H9 (cell line): ENCODE measurements around the gene AGO3. TPM values are rescaled to one million over a fixed set of nuclear protein-coding genes. Genes with fewer than 3 reads are reported as not detected.

Experiments used
- DNase-seq: peaks from one replicate; pipeline ENCODE4 v3.0.0-alpha.2; 2017
- H2AFZ ChIP-seq: one replicate; pipeline ENCODE4 v1.6.1; 2013; ENCODE audit warnings: mild to moderate bottlenecking, low read length, control low read depth, moderate library complexity
- H2AK5ac ChIP-seq: 2 replicates; pipeline ENCODE4 v1.6.1; 2013; ENCODE audit warnings: low read length, control low read depth, mixed read lengths; ENCODE audit not compliant: insufficient read length
- H2BK120ac ChIP-seq: one replicate; pipeline ENCODE4 v1.6.1; 2013; ENCODE audit warnings: low read depth, mild to moderate bottlenecking, low read length, control low read depth, inconsistent platforms; ENCODE audit not compliant: poor library complexity, severe bottlenecking
- H2BK12ac ChIP-seq: 2 replicates; pipeline ENCODE4 v1.6.1; 2013; ENCODE audit warnings: low read length, control low read depth, mixed read lengths, low read depth; ENCODE audit not compliant: insufficient read length
- H2BK15ac ChIP-seq: 2 replicates; pipeline ENCODE4 v1.6.1; 2013; ENCODE audit warnings: low read depth, low read length, control low read depth
- H2BK20ac ChIP-seq: one replicate; pipeline ENCODE4 v1.6.1; 2013; ENCODE audit warnings: low read depth, mild to moderate bottlenecking, low read length, control low read depth, inconsistent platforms; ENCODE audit not compliant: poor library complexity, severe bottlenecking
- H2BK5ac ChIP-seq: 2 replicates; pipeline ENCODE4 v1.6.1; 2013; ENCODE audit warnings: low read length, control low read depth, mixed read lengths; ENCODE audit not compliant: insufficient read length
- H3K14ac ChIP-seq: 2 replicates; pipeline ENCODE4 v1.6.1; 2013; ENCODE audit warnings: low read length, control low read depth; ENCODE audit not compliant: insufficient read depth
- H3K18ac ChIP-seq: 2 replicates; pipeline ENCODE4 v1.6.1; 2013; ENCODE audit warnings: low read depth, mild to moderate bottlenecking, mixed read lengths, low read length, control low read depth; ENCODE audit not compliant: insufficient read length
- H3K23ac ChIP-seq: 2 replicates; pipeline ENCODE4 v1.6.1; 2013; ENCODE audit warnings: low read length, control low read depth, mixed read lengths, low read depth; ENCODE audit not compliant: insufficient read length
- H3K23me2 ChIP-seq: 2 replicates; pipeline ENCODE4 v1.6.1; 2013; ENCODE audit warnings: low read depth, mild to moderate bottlenecking, mixed read lengths, low read length, control low read depth; ENCODE audit not compliant: insufficient read length, poor library complexity, severe bottlenecking
- H3K27ac ChIP-seq: 2 replicates; pipeline ENCODE4 v1.5.1; 2013; ENCODE audit warnings: low read length, control low read depth, mixed read lengths, low read depth; ENCODE audit not compliant: insufficient read length
- H3K27me3 ChIP-seq: 2 replicates; pipeline ENCODE4 v1.6.1; 2013; ENCODE audit warnings: low read length, control low read depth, inconsistent platforms; ENCODE audit not compliant: insufficient read depth
- H3K4ac ChIP-seq: 2 replicates; pipeline ENCODE4 v1.6.1; 2013; ENCODE audit warnings: low read depth, mild to moderate bottlenecking, control low read depth, inconsistent platforms, low read length, moderate library complexity
- H3K4me1 ChIP-seq: 2 replicates; pipeline ENCODE4 v1.6.1; 2013; ENCODE audit warnings: low read length, control low read depth, inconsistent platforms; ENCODE audit not compliant: insufficient read depth
- H3K4me2 ChIP-seq: 2 replicates; pipeline ENCODE4 v1.6.1; 2013; ENCODE audit warnings: low read length, control low read depth, mixed read lengths; ENCODE audit not compliant: insufficient read length, insufficient read depth
- H3K56ac ChIP-seq: 2 replicates; pipeline ENCODE4 v1.6.1; 2013; ENCODE audit warnings: low read depth, mild to moderate bottlenecking, mixed read lengths, low read length, control low read depth; ENCODE audit not compliant: insufficient read length
- H3K79me1 ChIP-seq: 2 replicates; pipeline ENCODE4 v1.6.1; 2013; ENCODE audit warnings: low read depth, mild to moderate bottlenecking, moderate library complexity, low read length, control low read depth, inconsistent platforms; ENCODE audit not compliant: insufficient read depth, poor library complexity, severe bottlenecking
- H3K79me2 ChIP-seq: 2 replicates; pipeline ENCODE4 v1.6.1; 2013; ENCODE audit warnings: low read length, control low read depth, inconsistent platforms; ENCODE audit not compliant: insufficient read depth
- H3K9ac ChIP-seq: 2 replicates; pipeline ENCODE4 v1.6.1; 2013; ENCODE audit warnings: low read length, control low read depth, mixed read lengths; ENCODE audit not compliant: insufficient read length; ENCODE audit errors: extremely low read depth
- H3K9me3 ChIP-seq: one replicate; pipeline ENCODE4 v1.6.1; 2013; ENCODE audit warnings: low read depth, low read length, inconsistent platforms; ENCODE audit not compliant: control insufficient read depth
- H3T11ph ChIP-seq: one replicate; pipeline ENCODE4 v1.6.1; 2013; ENCODE audit warnings: mild to moderate bottlenecking, low read length, control low read depth, inconsistent platforms
- H4K20me1 ChIP-seq: one replicate; pipeline ENCODE4 v1.6.1; 2013; ENCODE audit not compliant: control insufficient read depth, insufficient read length, insufficient read depth
- H4K5ac ChIP-seq: 2 replicates; pipeline ENCODE4 v1.6.1; 2013; ENCODE audit warnings: low read depth, mild to moderate bottlenecking, mixed read lengths, low read length, control low read depth; ENCODE audit not compliant: insufficient read length
- H4K8ac ChIP-seq: replicated peaks from 2 replicates; pipeline ENCODE4 v1.6.1; 2013; ENCODE audit warnings: low read length, control low read depth, mixed read lengths, low read depth; ENCODE audit not compliant: insufficient read length
- H4K91ac ChIP-seq: 2 replicates; pipeline ENCODE4 v1.6.1; 2013; ENCODE audit warnings: low read depth, mild to moderate bottlenecking, moderate library complexity, mixed read lengths, low read length, control low read depth; ENCODE audit not compliant: insufficient read length
- H3K27ac Mint-ChIP-seq, 3 experiments: 2 replicates in 2 of 3; 3 replicates in 1 of 3; pipeline ENCODE4 v1.8.0; 2020 to 2021; ENCODE audit warnings: mixed read lengths in 3 of 3, mild to moderate bottlenecking in 1 of 3, moderate library complexity in 1 of 3
- H3K27me3 Mint-ChIP-seq: 2 replicates; pipeline ENCODE4 v1.8.0; 2021; ENCODE audit warnings: low read depth, mild to moderate bottlenecking, moderate library complexity, mixed read lengths
- H3K36me3 Mint-ChIP-seq, 3 experiments: 2 replicates in 2 of 3; 3 replicates in 1 of 3; pipeline ENCODE4 v1.8.0; 2020 to 2021; ENCODE audit warnings: low read depth in 3 of 3, mixed read lengths in 3 of 3; ENCODE audit not compliant: insufficient read depth in 1 of 3
- H3K4me1 Mint-ChIP-seq, 2 experiments: 2 replicates each; pipeline ENCODE4 v1.8.0; 2020; ENCODE audit warnings: mixed read lengths in 2 of 2
- H3K4me3 Mint-ChIP-seq, 2 experiments: 2 replicates in 1 of 2; 3 replicates in 1 of 2; pipeline ENCODE4 v1.8.0; 2020 to 2021; ENCODE audit warnings: mild to moderate bottlenecking in 2 of 2, mixed read lengths in 2 of 2, moderate library complexity in 1 of 2
- H3K9me3 Mint-ChIP-seq, 2 experiments: 2 replicates in 1 of 2; 3 replicates in 1 of 2; pipeline ENCODE4 v1.8.0; 2020; ENCODE audit warnings: mild to moderate bottlenecking in 2 of 2, mixed read lengths in 2 of 2, moderate library complexity in 1 of 2
- CTCF ChIP-seq: fragments of 200-600 bp; sonication (generic); conservative IDR thresholded peaks from 3 replicates; pipeline ENCODE4 v1.8.0; 2021; ENCODE audit warnings: antibody characterized with exemption, mild to moderate bottlenecking
- WGBS: extraction: QIAGEN DNeasy Blood & Tissue Kit; methylation state at CpG from one replicate; pipeline ENCODE4 v1.1.7; 2013; ENCODE audit warnings: missing lambda C conversion rate, low lambda C conversion rate, mixed read lengths; ENCODE audit not compliant: insufficient read length; ENCODE audit errors: extremely low coverage; 5-methylcytosine and 5-hydroxymethylcytosine counted together
- total RNA-seq: library from RNA; stranded (reverse); gene quantifications from 2 replicates; pipeline ENCODE4 v1.2.1, GENCODE V29; 2021

The AGO3 gene
- total RNA-seq, 1 experiment from 2014 or later, result 27.0 TPM

DNA sequence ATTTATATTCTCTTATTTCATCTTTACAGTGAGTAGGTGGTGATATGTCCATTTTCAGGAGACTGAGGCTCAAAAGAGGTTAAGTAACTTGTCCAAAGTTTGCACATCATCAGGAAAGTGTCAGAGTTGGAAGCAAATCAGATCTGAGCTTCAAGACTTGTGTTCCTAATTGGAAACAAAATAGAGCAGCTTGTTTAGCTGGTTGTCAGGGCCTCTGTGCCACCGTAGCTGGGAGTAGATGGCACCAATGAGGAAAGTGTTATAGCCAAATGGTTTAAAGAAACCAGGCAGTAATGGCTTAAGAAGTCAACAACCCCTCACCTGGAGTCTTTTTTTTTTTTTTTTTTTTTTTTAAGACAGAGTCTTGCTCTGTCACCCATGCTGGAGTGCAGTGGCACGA lies 28.2 kb upstream of the AGO3 start:
- Mint-ChIP-seq H3K4me1 (no peaks in the 10 kb centered on the region), H3K9me3 (no peaks in the 10 kb centered on the region), H3K27me3 (no peaks in the 10 kb centered on the region), H3K27ac (no peak overlapping the region), H3K4me3 (no peak overlapping the region), H3K36me3 (peaks cover 39 to 94% (median 68%) of the 10 kb centered on the region in 3 experiments; a peak in 6 of 7 replicates)
- Histone ChIP-seq H3K79me1 (no peaks in the 10 kb centered on the region), H3K27ac (no peak overlapping the region), H3K23ac (no peak overlapping the region), H3K4me1 (no peaks in the 10 kb centered on the region), H2BK20ac (no peak overlapping the region), H3K4me2 (no peak overlapping the region), H3T11ph (no peak overlapping the region), H2AK5ac (no peak overlapping the region), H4K8ac (no peak overlapping the region), H3K79me2 (no peaks in the 10 kb centered on the region), H4K20me1 (no peaks in the 10 kb centered on the region), H3K27me3 (no peaks in the 10 kb centered on the region), H3K9ac (no peak overlapping the region), H2BK15ac (no peak overlapping the region), H3K18ac (no peak overlapping the region), H3K4ac (no peak overlapping the region), H3K23me2 (no peaks in the 10 kb centered on the region), H2BK5ac (no peak overlapping the region), H2AFZ (no peak overlapping the region), H3K9me3 (no peaks in the 10 kb centered on the region), H3K14ac (no peak overlapping the region), H4K91ac (no peak overlapping the region), H2BK120ac (no peak overlapping the region), H3K56ac (no peak overlapping the region), H2BK12ac (no peak overlapping the region), H4K5ac (no peak overlapping the region)
- TF ChIP-seq CTCF, result no peak
- no peak for DNase-seq
- no CpG with 5 or more reads among the region's 2 CpGs for WGBS
